Progenitor cell of endocrine pancreas (in vitro differentiated cells): ENCODE data around the gene SETDB1. TPM values are rescaled to one million over a fixed set of nuclear protein-coding genes. Genes with fewer than 3 reads are reported as not detected.
A peak's percentile ranks its signal among the peaks of the same experiment; 100 is the strongest.

Experiments
- DNase-seq: peaks from one replicate; pipeline ENCODE4 v3.0.0; 2021; ENCODE audit warnings: low spot score; ENCODE audit not compliant: unreplicated experiment
- H3K27ac Mint-ChIP-seq: 2 replicates; pipeline ENCODE4 v1.8.0; 2021; ENCODE audit warnings: mild to moderate bottlenecking, moderate library complexity, mixed read lengths
- H3K27me3 Mint-ChIP-seq: 2 replicates; pipeline ENCODE4 v1.8.0; 2021; ENCODE audit warnings: mixed read lengths
- H3K36me3 Mint-ChIP-seq: 2 replicates; pipeline ENCODE4 v1.8.0; 2022; ENCODE audit warnings: mixed read lengths; ENCODE audit not compliant: insufficient read depth
- H3K4me1 Mint-ChIP-seq: 2 replicates; pipeline ENCODE4 v1.8.0; 2021; ENCODE audit warnings: low read depth, mixed read lengths
- H3K4me3 Mint-ChIP-seq: 2 replicates; pipeline ENCODE4 v1.8.0; 2021; ENCODE audit warnings: low read depth, mild to moderate bottlenecking, moderate library complexity, mixed read lengths
- H3K9me3 Mint-ChIP-seq: 2 replicates; pipeline ENCODE4 v1.8.0; 2021; ENCODE audit warnings: low read depth, mixed read lengths
- total RNA-seq: library from RNA; stranded (reverse); gene quantifications from 2 replicates; pipeline ENCODE4 v1.2.1, GENCODE V29; 2021
- TF ChIP-seq, protein P1 (sequence below): fragments of 200-600 bp; sonication (generic); IDR thresholded peaks from one replicate; pipeline ENCODE4 v1.5.0; 2021; ENCODE audit warnings: antibody characterized with exemption, mild to moderate bottlenecking; ENCODE audit not compliant: unreplicated experiment

SETDB1 gene
- total RNA-seq, 1 donor from 2014 or later = 110 TPM

- no peaks in the 10 kb centered on the region for H3K27me3 Mint-ChIP-seq
- H3K27ac Mint-ChIP-seq = peak overlapping the region; percentile 59
- no peaks in the 10 kb centered on the region for H3K36me3 Mint-ChIP-seq
- H3K9me3 Mint-ChIP-seq = no peaks in the 10 kb centered on the region
- H3K4me3 Mint-ChIP-seq = no peak overlapping the region
- no peak for DNase-seq
- TF ChIP-seq, protein P1, sequence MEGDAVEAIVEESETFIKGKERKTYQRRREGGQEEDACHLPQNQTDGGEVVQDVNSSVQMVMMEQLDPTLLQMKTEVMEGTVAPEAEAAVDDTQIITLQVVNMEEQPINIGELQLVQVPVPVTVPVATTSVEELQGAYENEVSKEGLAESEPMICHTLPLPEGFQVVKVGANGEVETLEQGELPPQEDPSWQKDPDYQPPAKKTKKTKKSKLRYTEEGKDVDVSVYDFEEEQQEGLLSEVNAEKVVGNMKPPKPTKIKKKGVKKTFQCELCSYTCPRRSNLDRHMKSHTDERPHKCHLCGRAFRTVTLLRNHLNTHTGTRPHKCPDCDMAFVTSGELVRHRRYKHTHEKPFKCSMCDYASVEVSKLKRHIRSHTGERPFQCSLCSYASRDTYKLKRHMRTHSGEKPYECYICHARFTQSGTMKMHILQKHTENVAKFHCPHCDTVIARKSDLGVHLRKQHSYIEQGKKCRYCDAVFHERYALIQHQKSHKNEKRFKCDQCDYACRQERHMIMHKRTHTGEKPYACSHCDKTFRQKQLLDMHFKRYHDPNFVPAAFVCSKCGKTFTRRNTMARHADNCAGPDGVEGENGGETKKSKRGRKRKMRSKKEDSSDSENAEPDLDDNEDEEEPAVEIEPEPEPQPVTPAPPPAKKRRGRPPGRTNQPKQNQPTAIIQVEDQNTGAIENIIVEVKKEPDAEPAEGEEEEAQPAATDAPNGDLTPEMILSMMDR = no peak
- H3K4me1 Mint-ChIP-seq = peaks cover 23% of the 10 kb centered on the region
Measured at GRCh38 chr1:151012684-151013471, 86.7 kb downstream of the SETDB1 start.

- DNase-seq = no peak
- no peaks in the 10 kb centered on the region for H3K9me3 Mint-ChIP-seq
- TF ChIP-seq, protein P1 = no peak
- no peak overlapping the region for H3K4me3 Mint-ChIP-seq
- H3K4me1 Mint-ChIP-seq = peaks cover 21% of the 10 kb centered on the region
- H3K27me3 Mint-ChIP-seq = no peaks in the 10 kb centered on the region
- H3K27ac Mint-ChIP-seq = peak overlapping the region; percentile 59
- peaks cover 4% of the 10 kb centered on the region for H3K36me3 Mint-ChIP-seq
Measured at GRCh38 chr1:151013518-151013917, 87.4 kb downstream of the SETDB1 start.

Other genes with a start within 250 kb of the SETDB1 start
- gene GOLPH3L, start 229.2 kb upstream of the SETDB1 start, total RNA-seq = 30.6 and 31.9 TPM in 2 replicates
- gene HORMAD1, start 205.5 kb upstream of the SETDB1 start, total RNA-seq = not detected in 2 replicates
- gene CTSS, start 160.6 kb upstream of the SETDB1 start, total RNA-seq = 0.13 and 0.17 TPM in 2 replicates
- 6.6 and 7.4 TPM in 2 replicates for gene CTSK, start 118.1 kb upstream of the SETDB1 start, total RNA-seq
- 39.0 and 40.9 TPM in 2 replicates for gene ARNT, start 49.8 kb upstream of the SETDB1 start, total RNA-seq
- not detected in 2 replicates for gene CTXND2, start 39.2 kb upstream of the SETDB1 start, total RNA-seq
- gene CERS2, start 48.5 kb downstream of the SETDB1 start, total RNA-seq = 187 and 203 TPM in 2 replicates
- gene ANXA9, start 55.9 kb downstream of the SETDB1 start, total RNA-seq = 3.5 TPM in 2 replicates
- 28.3 and 32.5 TPM in 2 replicates for gene MINDY1, start 80.5 kb downstream of the SETDB1 start, total RNA-seq
- gene PRUNE1, start 82.1 kb downstream of the SETDB1 start, total RNA-seq = 23.8 and 24.4 TPM in 2 replicates
- gene BNIPL, start 110.2 kb downstream of the SETDB1 start, total RNA-seq = 0.91 and 0.93 TPM in 2 replicates
- gene C1orf56, start 121.4 kb downstream of the SETDB1 start, total RNA-seq = 4.5 and 7.0 TPM in 2 replicates
- 101 and 105 TPM in 2 replicates for gene CDC42SE1, start 133.3 kb downstream of the SETDB1 start, total RNA-seq
- 29.5 and 30.0 TPM in 2 replicates for gene MLLT11, start 134.0 kb downstream of the SETDB1 start, total RNA-seq
- 12.4 and 12.7 TPM in 2 replicates for gene GABPB2, start 144.4 kb downstream of the SETDB1 start, total RNA-seq
- 31.5 and 34.0 TPM in 2 replicates for gene SEMA6C, start 220.3 kb downstream of the SETDB1 start, total RNA-seq
- not detected in 2 replicates for gene TNFAIP8L2, start 230.3 kb downstream of the SETDB1 start, total RNA-seq
- 12.8 and 14.0 TPM in 2 replicates for gene LYSMD1, start 239.5 kb downstream of the SETDB1 start, total RNA-seq
- gene SCNM1, start 239.8 kb downstream of the SETDB1 start, total RNA-seq = 47.1 and 52.0 TPM in 2 replicates
- 1.5 and 2.0 TPM in 2 replicates for gene TMOD4, start 249.6 kb downstream of the SETDB1 start, total RNA-seq